ENCODE results near the gene SLC5A3.

SLC5A3 gene

DNA sequence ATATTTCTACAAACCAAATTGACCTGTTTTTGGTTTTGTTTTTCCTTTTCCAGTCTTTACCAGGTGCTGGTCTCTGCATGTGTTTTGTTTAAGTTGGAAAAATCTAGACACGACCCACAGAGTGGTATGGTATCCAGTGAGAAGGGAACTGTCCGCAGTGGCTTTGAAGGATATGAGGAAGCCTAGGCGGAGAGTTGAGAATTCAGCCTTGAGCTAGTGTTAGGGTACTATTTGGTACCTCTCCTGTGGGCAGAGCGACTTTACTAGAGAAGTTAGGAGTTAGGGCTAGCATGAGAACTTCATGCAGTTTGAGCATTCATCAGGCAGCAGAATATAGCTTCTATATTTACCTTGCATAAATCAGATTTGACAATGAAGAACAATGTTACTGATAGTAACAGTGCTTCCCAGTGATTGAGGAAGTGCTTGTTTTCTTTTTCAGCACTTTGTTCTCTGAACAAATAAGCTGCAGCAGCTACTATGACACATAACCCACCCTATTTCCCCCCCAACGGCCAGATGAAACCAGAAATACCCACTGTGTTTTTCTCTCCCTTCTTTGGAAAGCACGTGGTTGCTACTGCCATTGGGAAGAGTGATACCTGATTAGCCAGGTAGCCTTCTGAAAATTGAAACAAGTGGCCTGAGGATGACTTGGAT, 19.0 kb downstream of the SLC5A3 start:
- TF ChIP-seq, protein P1, sequence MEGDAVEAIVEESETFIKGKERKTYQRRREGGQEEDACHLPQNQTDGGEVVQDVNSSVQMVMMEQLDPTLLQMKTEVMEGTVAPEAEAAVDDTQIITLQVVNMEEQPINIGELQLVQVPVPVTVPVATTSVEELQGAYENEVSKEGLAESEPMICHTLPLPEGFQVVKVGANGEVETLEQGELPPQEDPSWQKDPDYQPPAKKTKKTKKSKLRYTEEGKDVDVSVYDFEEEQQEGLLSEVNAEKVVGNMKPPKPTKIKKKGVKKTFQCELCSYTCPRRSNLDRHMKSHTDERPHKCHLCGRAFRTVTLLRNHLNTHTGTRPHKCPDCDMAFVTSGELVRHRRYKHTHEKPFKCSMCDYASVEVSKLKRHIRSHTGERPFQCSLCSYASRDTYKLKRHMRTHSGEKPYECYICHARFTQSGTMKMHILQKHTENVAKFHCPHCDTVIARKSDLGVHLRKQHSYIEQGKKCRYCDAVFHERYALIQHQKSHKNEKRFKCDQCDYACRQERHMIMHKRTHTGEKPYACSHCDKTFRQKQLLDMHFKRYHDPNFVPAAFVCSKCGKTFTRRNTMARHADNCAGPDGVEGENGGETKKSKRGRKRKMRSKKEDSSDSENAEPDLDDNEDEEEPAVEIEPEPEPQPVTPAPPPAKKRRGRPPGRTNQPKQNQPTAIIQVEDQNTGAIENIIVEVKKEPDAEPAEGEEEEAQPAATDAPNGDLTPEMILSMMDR (IDR thresholded peaks at IDR 0.05; ENCODE audit: control insufficient read depth, insufficient read depth, low read depth, low read length, missing control alignments), result no peak
- no peak for DNase-seq (ENCODE audit: low read depth)
- H3K4me3 ChIP-seq (ENCODE audit: control insufficient read depth, low read depth, low read length), result no peak overlapping the region

GRCh38 chr21:34093083-34093482, 19.7 kb downstream of the SLC5A3 start:
- DNase-seq (ENCODE audit: low read depth), result no peak
- H3K4me3 ChIP-seq (ENCODE audit: control insufficient read depth, low read depth, low read length), result no peak overlapping the region
- TF ChIP-seq, protein P1 (IDR thresholded peaks at IDR 0.05; ENCODE audit: control insufficient read depth, insufficient read depth, low read depth, low read length, missing control alignments), result no peak

- no peak overlapping the region for H3K4me3 ChIP-seq (ENCODE audit: control insufficient read depth, low read depth, low read length)
- TF ChIP-seq, protein P1 (IDR thresholded peaks at IDR 0.05; ENCODE audit: control insufficient read depth, insufficient read depth, low read depth, low read length, missing control alignments), result no peak
- DNase-seq (ENCODE audit: low read depth), result no peak
These were observed 21.6 kb downstream of the SLC5A3 start for GRCh38 chr21:34094949-34095348.

DNA sequence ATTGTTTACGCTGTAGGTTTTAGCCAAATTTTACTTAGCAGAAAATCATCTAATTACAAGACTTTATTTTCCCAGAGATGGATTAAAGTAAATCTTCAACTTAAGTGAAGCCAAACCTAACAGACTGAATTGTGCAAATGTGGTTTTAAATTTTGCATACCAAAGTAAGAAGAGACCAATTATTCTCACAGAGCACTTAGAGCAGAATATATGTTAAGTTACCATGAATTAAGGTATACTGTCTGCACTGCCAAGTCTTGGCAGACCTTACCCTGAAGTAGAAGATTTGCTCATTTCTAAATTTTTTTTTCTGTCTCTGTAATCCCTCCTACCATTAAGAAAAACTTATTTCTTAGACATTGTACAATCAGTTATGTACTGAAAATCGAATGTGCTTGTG, 24.1 kb downstream of the SLC5A3 start:
- DNase-seq (ENCODE audit: low read depth), result no peak
- no peak overlapping the region for H3K4me3 ChIP-seq (ENCODE audit: control insufficient read depth, low read depth, low read length)
- TF ChIP-seq, protein P1 (IDR thresholded peaks at IDR 0.05; ENCODE audit: control insufficient read depth, insufficient read depth, low read depth, low read length, missing control alignments), result no peak

GRCh38 chr21:34100337-34100736, 27.0 kb downstream of the SLC5A3 start:
- no peak overlapping the region for H3K4me3 ChIP-seq (ENCODE audit: control insufficient read depth, low read depth, low read length)
- DNase-seq (ENCODE audit: low read depth), result no peak
- TF ChIP-seq, protein P1 (IDR thresholded peaks at IDR 0.05; ENCODE audit: control insufficient read depth, insufficient read depth, low read depth, low read length, missing control alignments), result no peak

- DNase-seq (ENCODE audit: low read depth), result no peak
- no peak overlapping the region for H3K4me3 ChIP-seq (ENCODE audit: control insufficient read depth, low read depth, low read length)
- TF ChIP-seq, protein P1 (IDR thresholded peaks at IDR 0.05; ENCODE audit: control insufficient read depth, insufficient read depth, low read depth, low read length, missing control alignments), result no peak
These were observed 27.4 kb downstream of the SLC5A3 start for GRCh38 chr21:34100790-34101189.

Measured in AG09309 (cell line).